Measurements from ENCODE around the gene PPM1L.

The PPM1L gene

GRCh38 chr3:160841455-160841854 lies 85.4 kb downstream of the PPM1L start:
- no peak for TF ChIP-seq CTCF (conservative IDR thresholded peaks at IDR 0.05; ENCODE audit: low read depth)
- no peak for DNase-seq (ENCODE audit: low spot score)
- CTCF ChIA-PET = interaction anchor here (0.7 to 1.0 kb wide), 4 partner anchors 14 to 753 kb away, joined by 3 to 4 read pairs (median 3); no protein-coding TSS in a partner anchor
- no peak overlapping the region for H3K27ac ChIP-seq
- POLR2A ChIA-PET (ENCODE audit: low non-redundant PET) = no interaction called here

GRCh38 chr3:160842021-160843005 lies 86.3 kb downstream of the PPM1L start:
- H3K27ac ChIP-seq = no peak overlapping the region
- POLR2A ChIA-PET (ENCODE audit: low non-redundant PET) = no interaction called here
- CTCF ChIA-PET = interaction anchor here (0.6 to 0.7 kb wide), 2 partner anchors 105 to 752 kb away, joined by 3 read pairs; no protein-coding TSS in a partner anchor
- no peak for DNase-seq (ENCODE audit: low spot score)
- TF ChIP-seq CTCF (conservative IDR thresholded peaks at IDR 0.05; ENCODE audit: low read depth) = no peak

- H3K27ac ChIP-seq = no peak overlapping the region
- TF ChIP-seq CTCF (conservative IDR thresholded peaks at IDR 0.05; ENCODE audit: low read depth) = no peak
- POLR2A ChIA-PET (ENCODE audit: low non-redundant PET) = no interaction called here
- no peak for DNase-seq (ENCODE audit: low spot score)
- CTCF ChIA-PET = no interaction called here
Measured at GRCh38 chr3:160851629-160852210, 95.7 kb downstream of the PPM1L start.

- no peak for DNase-seq (ENCODE audit: low spot score)
- no peak for TF ChIP-seq CTCF (conservative IDR thresholded peaks at IDR 0.05; ENCODE audit: low read depth)
- POLR2A ChIA-PET (ENCODE audit: low non-redundant PET) = no interaction called here
- CTCF ChIA-PET = interaction anchor here (0.6 kb wide), 1 partner anchor 190 kb away, joined by 5 read pairs; no protein-coding TSS in a partner anchor
- H3K27ac ChIP-seq = no peak overlapping the region
Measured at GRCh38 chr3:160852856-160853255, 96.8 kb downstream of the PPM1L start.

DNA sequence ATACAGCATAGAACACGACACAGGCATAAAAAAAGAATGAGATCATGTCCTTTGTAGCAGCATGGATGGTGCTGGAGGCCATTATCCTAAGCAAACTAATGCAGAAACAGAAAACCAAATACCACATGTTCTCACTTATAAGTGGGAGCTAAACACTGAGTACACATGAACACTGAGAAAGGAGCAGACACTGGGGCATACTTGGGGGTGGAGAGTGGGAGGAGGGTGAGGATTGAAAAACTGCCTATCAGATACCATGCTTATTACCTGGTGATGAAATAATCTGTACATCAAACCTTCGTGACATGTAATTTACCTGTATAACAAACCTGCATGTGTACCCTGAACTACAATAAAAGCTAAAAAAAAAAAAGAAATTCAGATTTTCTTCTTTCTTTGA lies 100.4 kb downstream of the PPM1L start:
- TF ChIP-seq CTCF (conservative IDR thresholded peaks at IDR 0.05; ENCODE audit: low read depth) = no peak
- DNase-seq (ENCODE audit: low spot score) = no peak
- ChIA-PET CTCF (interaction anchor here (0.6 kb wide), 2 partner anchors 62 to 205 kb away, joined by 3 to 4 read pairs; no protein-coding TSS in a partner anchor), POLR2A (ENCODE audit: low non-redundant PET) (no interaction called here)
- no peak overlapping the region for H3K27ac ChIP-seq

GRCh38 chr3:160857476-160858119 lies 101.6 kb downstream of the PPM1L start:
- CTCF ChIA-PET = interaction anchor here (1.0 kb wide), 1 partner anchor 84 kb away, joined by 6 read pairs; no protein-coding TSS in a partner anchor
- POLR2A ChIA-PET (ENCODE audit: low non-redundant PET) = no interaction called here
- DNase-seq (ENCODE audit: low spot score) = no peak
- TF ChIP-seq CTCF (conservative IDR thresholded peaks at IDR 0.05; ENCODE audit: low read depth) = no peak
- H3K27ac ChIP-seq = no peak overlapping the region

Measured in RWPE1 (cell line).